GM21529 (cell line): ENCODE data around the gene SLC4A4.
"Not testable (repeated sequence)": the region's sequence is repeated elsewhere in the genome, so short reads cannot be mapped to it uniquely, and the experiment has no call there.

Source experiments
- ATAC-seq: cut with Tn5 transposase; IDR thresholded peaks from one replicate; pipeline ENCODE4 v1.9.1; 2021; ENCODE audit not compliant: unreplicated experiment

SLC4A4 gene

GRCh38 chr4:71406459-71406963, 67.7 kb downstream of the SLC4A4 start:
- ATAC-seq, result no peak

GRCh38 chr4:71408961-71409360, 70.1 kb downstream of the SLC4A4 start:
- not testable (repeated sequence) for ATAC-seq

GRCh38 chr4:71411981-71412380, 73.2 kb downstream of the SLC4A4 start:
- no peak for ATAC-seq

GRCh38 chr4:71415491-71415890, 76.7 kb downstream of the SLC4A4 start:
- no peak for ATAC-seq

- no peak for ATAC-seq
Measured at GRCh38 chr4:71417150-71417549, 78.3 kb downstream of the SLC4A4 start.

GRCh38 chr4:71426381-71427042, 87.7 kb downstream of the SLC4A4 start:
- no peak for ATAC-seq

GRCh38 chr4:71429106-71429505, 90.3 kb downstream of the SLC4A4 start:
- ATAC-seq, result no peak

- ATAC-seq, result no peak
Measured at GRCh38 chr4:71429962-71430361, 91.1 kb downstream of the SLC4A4 start.

GRCh38 chr4:71430609-71431008, 91.8 kb downstream of the SLC4A4 start:
- ATAC-seq, result no peak

- ATAC-seq, result no peak
Measured at GRCh38 chr4:71440612-71441011, 101.8 kb downstream of the SLC4A4 start.

- ATAC-seq, result no peak
Measured at GRCh38 chr4:71441186-71442169, 102.7 kb downstream of the SLC4A4 start.

GRCh38 chr4:71442336-71442735, 103.5 kb downstream of the SLC4A4 start:
- ATAC-seq, result no peak

GRCh38 chr4:71444395-71444794, 105.6 kb downstream of the SLC4A4 start:
- no peak for ATAC-seq

GRCh38 chr4:71445811-71446210, 107.0 kb downstream of the SLC4A4 start:
- ATAC-seq, result no peak

- no peak for ATAC-seq
Measured at GRCh38 chr4:71446479-71447081, 107.8 kb downstream of the SLC4A4 start.

- ATAC-seq, result no peak
Measured at GRCh38 chr4:71449040-71449439, 110.2 kb downstream of the SLC4A4 start.

- ATAC-seq, result no peak
Measured at GRCh38 chr4:71449878-71450277, 111.1 kb downstream of the SLC4A4 start.

- no peak for ATAC-seq
Measured at GRCh38 chr4:71453531-71453930, 114.7 kb downstream of the SLC4A4 start.

- ATAC-seq, result no peak
Measured at GRCh38 chr4:71456841-71457240, 118.0 kb downstream of the SLC4A4 start.

GRCh38 chr4:71460371-71460770, 121.6 kb downstream of the SLC4A4 start:
- ATAC-seq, result no peak

GRCh38 chr4:71461422-71461821, 122.6 kb downstream of the SLC4A4 start:
- ATAC-seq, result no peak
